Tibial nerve (tissue), 3 donors: ENCODE data around the gene CHD6.

Experiments used
- POLR2A ChIP-seq, 2 donors: fragments of 450-650 bp; IDR thresholded peaks; one replicate each; pipeline ENCODE4 v1.6.1; 2017; ENCODE audit warnings: antibody characterized with exemption in 2 of 2, mild to moderate bottlenecking in 2 of 2, moderate library complexity in 2 of 2
- TF ChIP-seq, protein P1 (sequence below), 5 experiments: fragments of 200-600 bp in 3 of 5; fragments of 450-650 bp in 2 of 5; sonication (generic) in 3 of 5; IDR thresholded peaks; one replicate each; pipeline ENCODE4 v1.5.1; 2016 to 2019; ENCODE audit warnings: antibody characterized with exemption in 5 of 5, mild to moderate bottlenecking in 3 of 5, moderate library complexity in 2 of 5

- TF ChIP-seq, protein P1, sequence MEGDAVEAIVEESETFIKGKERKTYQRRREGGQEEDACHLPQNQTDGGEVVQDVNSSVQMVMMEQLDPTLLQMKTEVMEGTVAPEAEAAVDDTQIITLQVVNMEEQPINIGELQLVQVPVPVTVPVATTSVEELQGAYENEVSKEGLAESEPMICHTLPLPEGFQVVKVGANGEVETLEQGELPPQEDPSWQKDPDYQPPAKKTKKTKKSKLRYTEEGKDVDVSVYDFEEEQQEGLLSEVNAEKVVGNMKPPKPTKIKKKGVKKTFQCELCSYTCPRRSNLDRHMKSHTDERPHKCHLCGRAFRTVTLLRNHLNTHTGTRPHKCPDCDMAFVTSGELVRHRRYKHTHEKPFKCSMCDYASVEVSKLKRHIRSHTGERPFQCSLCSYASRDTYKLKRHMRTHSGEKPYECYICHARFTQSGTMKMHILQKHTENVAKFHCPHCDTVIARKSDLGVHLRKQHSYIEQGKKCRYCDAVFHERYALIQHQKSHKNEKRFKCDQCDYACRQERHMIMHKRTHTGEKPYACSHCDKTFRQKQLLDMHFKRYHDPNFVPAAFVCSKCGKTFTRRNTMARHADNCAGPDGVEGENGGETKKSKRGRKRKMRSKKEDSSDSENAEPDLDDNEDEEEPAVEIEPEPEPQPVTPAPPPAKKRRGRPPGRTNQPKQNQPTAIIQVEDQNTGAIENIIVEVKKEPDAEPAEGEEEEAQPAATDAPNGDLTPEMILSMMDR (IDR thresholded peaks at IDR 0.05): no peak
- no peak for TF ChIP-seq POLR2A (IDR thresholded peaks at IDR 0.05)
Measured at GRCh38 chr20:41367393-41367695, 250.8 kb downstream of the CHD6 start.
